GM19452 (cell line): ENCODE results near the gene RNU7-1.

Experiments used
- ATAC-seq: cut with Tn5 transposase; IDR thresholded peaks from one replicate; pipeline ENCODE4 v1.9.1; 2021; ENCODE audit not compliant: unreplicated experiment

The RNU7-1 gene

DNA sequence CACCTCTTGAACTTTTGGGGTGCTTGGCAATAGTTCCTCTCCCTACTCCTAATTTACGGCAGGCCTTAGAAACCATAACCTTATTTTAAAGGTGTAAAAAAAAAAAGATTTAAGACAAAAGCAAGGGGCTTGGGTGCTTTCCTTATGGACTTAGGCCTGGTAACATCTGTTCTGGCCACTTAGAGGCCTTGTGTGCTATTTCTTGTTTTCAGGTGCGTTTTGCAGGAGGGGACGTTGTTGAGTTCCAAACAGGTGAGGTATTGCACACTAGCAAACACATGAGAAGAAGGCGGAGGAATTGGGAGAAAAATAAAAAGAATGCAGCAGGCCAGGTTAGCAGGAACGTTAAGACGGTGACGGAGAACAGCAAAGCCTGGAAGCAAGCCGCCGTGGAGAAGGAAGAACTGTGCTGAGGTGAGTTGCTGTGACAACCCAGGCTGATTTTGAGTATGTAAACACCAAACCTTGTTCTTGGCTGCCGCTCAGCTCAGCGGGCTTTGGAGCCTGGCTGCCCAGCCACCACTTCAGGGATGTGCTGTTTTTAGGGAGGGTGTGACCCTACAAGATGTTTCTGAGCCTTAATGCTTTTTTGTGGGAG is 44.4 kb downstream of the RNU7-1 start:
- no peak for ATAC-seq
